ENCODE measurements around the gene NUDCD3.

- TF ChIP-seq GATA2 (IDR thresholded peaks at IDR 0.05; ENCODE audit: low read depth, low read length), result no peak
- TF ChIP-seq GATA3 (IDR thresholded peaks at IDR 0.05; ENCODE audit: low read depth, low read length), result no peak
These were observed 73.5 kb downstream of the NUDCD3 start for GRCh38 chr7:44416941-44417340.
